Measurements from ENCODE around the gene NEK1.

Gene NEK1, protein sequence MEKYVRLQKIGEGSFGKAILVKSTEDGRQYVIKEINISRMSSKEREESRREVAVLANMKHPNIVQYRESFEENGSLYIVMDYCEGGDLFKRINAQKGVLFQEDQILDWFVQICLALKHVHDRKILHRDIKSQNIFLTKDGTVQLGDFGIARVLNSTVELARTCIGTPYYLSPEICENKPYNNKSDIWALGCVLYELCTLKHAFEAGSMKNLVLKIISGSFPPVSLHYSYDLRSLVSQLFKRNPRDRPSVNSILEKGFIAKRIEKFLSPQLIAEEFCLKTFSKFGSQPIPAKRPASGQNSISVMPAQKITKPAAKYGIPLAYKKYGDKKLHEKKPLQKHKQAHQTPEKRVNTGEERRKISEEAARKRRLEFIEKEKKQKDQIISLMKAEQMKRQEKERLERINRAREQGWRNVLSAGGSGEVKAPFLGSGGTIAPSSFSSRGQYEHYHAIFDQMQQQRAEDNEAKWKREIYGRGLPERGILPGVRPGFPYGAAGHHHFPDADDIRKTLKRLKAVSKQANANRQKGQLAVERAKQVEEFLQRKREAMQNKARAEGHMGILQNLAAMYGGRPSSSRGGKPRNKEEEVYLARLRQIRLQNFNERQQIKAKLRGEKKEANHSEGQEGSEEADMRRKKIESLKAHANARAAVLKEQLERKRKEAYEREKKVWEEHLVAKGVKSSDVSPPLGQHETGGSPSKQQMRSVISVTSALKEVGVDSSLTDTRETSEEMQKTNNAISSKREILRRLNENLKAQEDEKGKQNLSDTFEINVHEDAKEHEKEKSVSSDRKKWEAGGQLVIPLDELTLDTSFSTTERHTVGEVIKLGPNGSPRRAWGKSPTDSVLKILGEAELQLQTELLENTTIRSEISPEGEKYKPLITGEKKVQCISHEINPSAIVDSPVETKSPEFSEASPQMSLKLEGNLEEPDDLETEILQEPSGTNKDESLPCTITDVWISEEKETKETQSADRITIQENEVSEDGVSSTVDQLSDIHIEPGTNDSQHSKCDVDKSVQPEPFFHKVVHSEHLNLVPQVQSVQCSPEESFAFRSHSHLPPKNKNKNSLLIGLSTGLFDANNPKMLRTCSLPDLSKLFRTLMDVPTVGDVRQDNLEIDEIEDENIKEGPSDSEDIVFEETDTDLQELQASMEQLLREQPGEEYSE (N-terminal part only)

DNA sequence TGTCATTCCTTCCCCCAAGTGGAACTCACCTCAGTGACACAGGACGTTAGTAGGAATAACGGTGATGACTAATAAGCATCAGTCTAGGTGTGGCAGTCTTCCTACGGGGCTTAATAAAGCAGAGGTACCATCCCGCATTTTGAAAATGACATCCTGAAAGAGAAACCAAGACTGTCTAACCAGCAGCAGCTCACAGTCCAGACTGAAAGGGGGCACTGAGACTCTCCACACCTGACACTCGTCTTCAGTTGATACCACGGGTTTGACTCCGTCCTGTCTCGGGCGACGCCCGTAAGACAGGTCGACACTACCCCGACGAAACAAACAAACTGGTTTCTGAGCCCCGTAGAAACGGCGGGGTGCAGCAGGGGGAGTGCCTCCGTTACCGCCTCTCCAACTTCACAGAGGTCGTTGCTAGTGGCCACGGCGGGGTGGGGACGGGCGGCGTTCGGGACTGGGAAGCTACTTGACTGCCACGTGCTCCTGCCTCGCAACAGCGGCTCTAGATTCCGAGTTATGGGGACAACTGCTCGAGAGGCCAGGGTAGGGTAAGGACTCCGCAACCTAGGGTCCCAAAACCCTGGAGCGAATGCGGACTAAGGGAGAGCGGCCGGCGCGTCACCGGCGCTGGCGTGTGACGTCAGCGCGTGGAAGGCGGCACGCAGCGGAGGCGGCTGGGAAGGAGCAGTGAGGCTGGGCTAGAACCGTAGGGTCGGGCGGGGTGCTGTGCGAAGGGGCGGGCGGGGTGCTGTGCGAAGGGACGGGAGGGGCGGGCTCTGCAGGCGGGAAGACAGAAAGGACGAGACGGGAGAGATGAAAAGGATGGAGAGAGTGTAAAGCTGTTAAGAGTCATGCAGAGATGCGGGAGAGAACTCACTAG is at the start of gene NEK1:
TSS of gene NEK1 (minus strand) at position 593 of the 880 bp plus-strand sequence. CDS start 9,953 bp downstream, outside the sequence.
- peak; percentile 88 for DNase-seq

GRCh38 chr4:169661761-169662160 is 49.4 kb upstream of the NEK1 start:
- DNase-seq: no peak

DNA sequence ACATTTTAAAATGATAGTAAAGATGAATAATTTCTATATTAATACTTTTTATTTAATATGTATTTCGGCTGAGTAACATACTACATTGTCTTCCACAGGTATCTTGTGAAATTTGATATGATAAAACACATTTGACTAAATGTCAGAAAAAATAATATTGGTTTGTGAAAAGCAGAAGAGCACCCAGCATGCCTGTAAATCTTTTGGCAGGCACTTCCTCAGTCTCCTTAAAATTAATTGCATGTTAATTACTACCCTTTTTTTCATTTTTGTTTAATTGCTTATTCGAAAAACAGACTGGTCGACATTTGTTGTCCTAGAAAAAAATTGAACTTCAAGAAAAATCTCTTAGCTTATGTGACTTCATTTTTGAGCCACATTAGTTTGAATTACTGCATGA is 48.5 kb upstream of the NEK1 start:
- DNase-seq: no peak

- peak; percentile 45 for DNase-seq
Measured at GRCh38 chr4:169659716-169660670, 47.6 kb upstream of the NEK1 start.

GRCh38 chr4:169658975-169659715 is 46.8 kb upstream of the NEK1 start:
- no peak for DNase-seq

GRCh38 chr4:169658196-169658595 is 45.8 kb upstream of the NEK1 start:
- no peak for DNase-seq

DNA sequence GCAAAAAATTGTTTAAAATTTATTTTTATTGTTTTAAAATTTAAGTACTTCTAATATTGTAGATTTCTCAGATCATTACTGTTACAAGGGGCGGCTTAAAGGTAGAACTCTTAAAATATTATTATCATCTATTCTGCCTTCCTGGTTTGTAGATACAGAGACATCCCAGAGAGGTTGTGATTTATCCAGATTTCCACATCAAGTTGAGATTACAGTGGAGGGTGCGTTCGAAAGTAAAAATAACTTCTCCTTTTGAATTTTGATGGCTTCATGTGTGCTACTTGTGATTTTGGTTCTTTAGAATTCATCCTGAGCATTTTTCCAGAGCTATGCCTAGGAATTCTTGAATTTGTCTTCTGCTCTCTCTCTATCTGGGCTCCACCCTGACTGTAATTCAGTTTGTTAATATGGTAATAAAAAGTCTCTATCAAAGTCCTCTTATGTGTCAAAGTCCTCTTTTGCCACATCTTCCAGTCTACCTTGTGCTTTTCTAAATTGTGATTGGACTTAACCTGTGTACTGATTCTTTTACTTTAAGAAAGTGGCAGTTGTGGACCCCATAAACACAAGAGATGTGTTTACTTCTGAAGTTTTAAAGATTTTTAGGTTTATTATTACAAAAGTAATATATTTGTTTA is 45.2 kb upstream of the NEK1 start:
- no peak for DNase-seq

DNA sequence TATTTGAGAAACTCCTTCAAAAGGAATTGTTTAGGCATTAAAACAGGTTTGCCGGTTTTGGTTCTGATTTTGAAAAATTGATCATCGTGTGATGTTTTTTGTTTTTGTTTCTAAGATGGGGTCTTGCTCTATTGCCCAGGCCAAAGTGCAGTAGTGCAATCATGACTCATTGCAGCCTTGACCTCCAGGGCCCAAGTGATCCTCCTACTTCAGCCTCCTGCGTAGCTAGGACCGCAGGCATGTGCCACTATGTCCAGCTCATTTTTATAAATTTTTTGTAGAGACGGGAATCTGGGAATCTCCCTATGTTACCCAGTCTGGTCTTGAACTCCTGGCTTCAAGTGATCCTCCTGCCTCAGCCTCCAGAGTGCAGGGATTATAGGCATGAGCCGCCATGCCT is 43.0 kb upstream of the NEK1 start:
- DNase-seq: no peak

GRCh38 chr4:169652535-169652934 is 40.2 kb upstream of the NEK1 start:
- no peak for DNase-seq

DNA sequence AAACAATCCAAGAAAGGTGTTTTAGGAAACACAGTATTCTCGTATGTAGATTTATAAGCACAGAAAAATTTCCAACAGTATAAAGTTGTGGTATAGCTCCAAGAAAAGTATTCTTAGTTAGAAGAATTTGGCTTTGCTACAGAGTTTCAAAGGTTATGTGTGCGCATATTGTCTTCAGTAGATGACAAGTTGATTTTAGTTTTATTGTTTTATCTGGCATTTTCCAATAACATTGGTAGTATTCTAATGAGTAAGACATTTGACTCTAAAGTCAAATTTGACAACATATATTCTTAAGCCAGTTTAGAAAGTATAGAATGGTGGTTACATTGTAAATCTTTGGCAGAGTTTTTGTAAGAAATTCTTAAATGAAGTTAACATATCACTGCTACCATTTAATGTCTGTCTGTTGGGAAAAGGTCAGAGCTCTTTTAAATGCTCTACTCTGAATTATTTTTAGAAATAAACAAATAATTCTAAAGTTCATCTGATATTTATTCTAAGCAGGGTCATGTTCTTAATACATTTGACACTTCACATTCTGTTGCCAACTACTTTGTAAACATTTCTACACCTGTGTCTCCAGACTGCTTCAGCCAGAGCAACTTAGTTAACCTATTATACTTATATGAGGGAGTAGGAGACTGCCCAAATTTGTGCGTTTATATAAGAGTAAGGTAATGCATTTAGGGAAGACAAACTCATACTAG is 38.0 kb upstream of the NEK1 start:
- DNase-seq: no peak

DNA sequence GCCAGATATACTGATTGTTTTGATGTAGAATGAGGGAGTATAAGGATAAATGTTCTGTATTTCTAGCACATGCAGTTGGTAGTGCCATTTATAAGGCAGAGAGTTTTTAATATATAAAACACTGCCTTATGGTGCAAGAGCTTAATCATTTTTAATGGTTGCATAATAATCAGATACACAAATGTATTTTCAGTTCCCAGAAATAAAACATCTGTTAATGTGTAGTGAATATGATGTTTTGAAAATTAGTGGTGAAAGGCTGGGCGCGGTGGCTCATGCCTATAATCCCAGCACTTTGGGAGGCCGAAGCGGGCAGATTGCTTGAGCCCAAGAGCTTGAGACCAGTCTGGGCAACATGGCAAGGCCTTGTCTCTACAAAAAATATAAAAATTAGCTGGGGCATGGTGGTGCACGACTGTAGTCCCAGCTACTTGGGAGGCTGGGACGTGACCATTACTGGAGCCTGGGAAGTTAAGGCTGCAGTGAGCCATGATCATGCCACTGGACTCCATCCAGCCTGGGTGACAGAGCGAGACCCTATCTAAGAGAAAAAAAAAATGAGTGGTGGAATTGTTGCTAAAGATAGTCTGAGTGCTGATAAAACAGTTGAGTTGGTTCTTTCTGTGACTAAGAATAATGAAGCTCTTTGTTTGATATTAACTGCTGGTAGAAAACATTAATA is 37.3 kb upstream of the NEK1 start:
- DNase-seq: no peak

GRCh38 chr4:169645627-169646026 is 33.2 kb upstream of the NEK1 start:
- DNase-seq: no peak

DNA sequence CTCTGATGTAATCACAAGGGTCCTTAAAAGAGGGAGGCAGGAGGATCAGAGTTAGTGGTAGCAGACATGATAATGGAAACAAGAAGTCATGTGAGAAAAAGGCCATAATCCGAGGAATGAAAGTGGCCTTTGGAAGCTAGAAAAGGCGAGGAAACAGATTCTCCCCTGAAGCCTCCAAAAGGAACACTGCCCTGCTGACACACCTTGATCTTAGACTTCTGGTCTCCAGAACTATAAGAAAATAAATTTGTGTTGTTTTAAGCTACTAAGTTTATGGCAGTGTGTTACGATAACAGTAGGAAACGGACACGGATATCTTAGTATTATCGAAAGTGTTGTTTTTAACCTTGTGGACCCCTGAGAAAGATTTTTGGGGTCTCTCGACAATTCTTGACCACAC is 32.4 kb upstream of the NEK1 start:
- DNase-seq: no peak

DNA sequence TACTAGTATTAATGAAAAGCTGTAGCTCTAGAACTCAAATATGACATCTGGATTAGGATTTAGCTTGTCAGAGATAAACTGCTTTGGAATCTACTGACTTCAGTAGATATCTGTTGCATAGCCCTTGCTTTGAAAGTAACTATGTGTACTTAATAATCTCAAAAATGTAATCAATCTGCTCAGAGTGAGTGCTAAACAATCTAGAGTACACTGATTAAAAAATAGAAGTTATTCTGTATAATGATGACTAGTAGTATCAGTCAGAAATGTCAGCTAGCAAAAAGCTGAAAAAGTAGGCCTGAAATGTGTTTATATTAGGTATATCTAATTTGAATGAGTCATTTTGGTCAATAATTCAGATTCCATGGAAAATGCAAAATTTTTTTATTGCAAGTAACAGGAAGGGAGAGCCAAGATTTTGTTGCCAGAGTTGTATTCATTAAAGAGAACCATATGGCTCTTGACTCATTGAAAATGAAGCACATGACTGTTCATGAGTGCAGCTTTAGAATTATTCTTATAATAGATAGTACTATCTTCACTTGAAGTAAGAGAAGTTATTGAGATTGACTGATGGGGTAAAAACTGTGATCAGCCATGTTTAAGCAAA is 28.0 kb upstream of the NEK1 start:
- no peak for DNase-seq

- no peak for DNase-seq
Measured at GRCh38 chr4:169634975-169635374, 22.6 kb upstream of the NEK1 start.

- DNase-seq: no peak
Measured at GRCh38 chr4:169632896-169633295, 20.5 kb upstream of the NEK1 start.

DNA sequence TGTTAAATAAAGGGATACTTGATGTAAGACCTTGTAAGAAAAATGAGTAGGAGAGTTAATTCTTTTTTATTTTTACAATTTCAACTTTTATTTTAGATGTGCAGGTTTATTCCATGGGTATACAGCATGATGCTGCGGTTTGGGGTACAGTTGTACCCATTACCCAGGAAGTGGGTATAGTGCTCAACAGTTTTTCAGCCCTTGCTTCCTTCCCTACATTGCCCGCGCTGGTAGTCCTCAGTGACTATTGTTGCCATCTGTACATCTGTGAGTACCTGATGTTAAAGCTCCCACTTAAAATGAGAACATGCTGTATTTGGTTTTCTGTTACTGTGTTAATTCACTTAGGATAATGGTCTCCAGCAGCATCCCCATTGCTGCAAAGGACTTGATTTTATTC is 17.7 kb upstream of the NEK1 start:
- DNase-seq: no peak

DNA sequence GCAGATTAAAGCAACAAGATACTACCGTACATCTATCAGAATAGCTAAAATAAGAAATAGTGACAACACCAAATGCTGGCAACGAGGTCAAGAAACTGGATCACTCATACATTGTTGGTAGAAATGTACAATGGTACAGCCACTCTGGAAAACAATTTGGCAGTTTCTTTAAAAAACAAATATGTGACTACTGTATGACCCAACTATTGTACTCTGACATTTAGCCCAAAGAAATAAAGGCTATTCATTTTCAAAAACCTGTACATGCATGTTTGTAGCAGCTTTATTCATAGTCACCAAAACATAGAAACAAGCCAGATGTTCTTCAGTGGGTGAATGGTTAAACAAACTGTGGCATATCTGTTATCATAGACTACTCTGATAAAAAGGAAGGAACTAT is 16.2 kb upstream of the NEK1 start:
- DNase-seq: no peak

Data from stimulated activated CD4-positive, alpha-beta T cell treated with anti-CD3 and anti-CD28 coated beads, Interleukin-12 subunit alpha, Interleukin-12 subunit beta, amount 100 ng/mL, for 4 hours (primary cell).